HEK293 (cell line): ENCODE measurements around the gene NUP85.

Source experiments
- FEZF1 ChIP-seq: fragments of 450-650 bp; formaldehyde crosslinking; IDR thresholded peaks from 2 replicates; pipeline ENCODE4 v1.5.1; 2016; ENCODE audit warnings: missing biosample characterization, missing genetic modification characterization
- GLIS1 ChIP-seq: fragments of 450-650 bp; formaldehyde crosslinking; IDR thresholded peaks from 2 replicates; pipeline ENCODE4 v1.5.1; 2016; ENCODE audit warnings: missing biosample characterization, missing genetic modification characterization
- KLF16 ChIP-seq: fragments of 450-650 bp; formaldehyde crosslinking; IDR thresholded peaks from 2 replicates; pipeline ENCODE4 v1.5.1; 2017; ENCODE audit warnings: missing biosample characterization, missing genetic modification characterization
- REPIN1 ChIP-seq: fragments of 450-650 bp; formaldehyde crosslinking; IDR thresholded peaks from 2 replicates; pipeline ENCODE4 v1.5.1; 2017; ENCODE audit warnings: missing biosample characterization, missing genetic modification characterization, low read depth
- SCRT2 ChIP-seq: fragments of 450-650 bp; formaldehyde crosslinking; IDR thresholded peaks from 2 replicates; pipeline ENCODE4 v1.5.1; 2016; ENCODE audit warnings: missing biosample characterization, missing genetic modification characterization
- SP7 ChIP-seq: fragments of 450-650 bp; formaldehyde crosslinking; IDR thresholded peaks from 2 replicates; pipeline ENCODE4 v1.5.1; 2016; ENCODE audit warnings: missing biosample characterization, missing genetic modification characterization
- TCF7L2 ChIP-seq: IDR thresholded peaks from 2 replicates; pipeline ENCODE4 v1.6.1; 2011; ENCODE audit warnings: low read depth, mild to moderate bottlenecking, inconsistent platforms, low read length, moderate library complexity, borderline replicate concordance
- ZBTB7A ChIP-seq: fragments of 450-650 bp; formaldehyde crosslinking; IDR thresholded peaks from 2 replicates; pipeline ENCODE4 v1.5.1; 2016; ENCODE audit warnings: low read depth, missing biosample characterization, missing genetic modification characterization
- ZBTB8A ChIP-seq: fragments of 450-650 bp; formaldehyde crosslinking; IDR thresholded peaks from 2 replicates; pipeline ENCODE4 v1.5.1; 2016; ENCODE audit warnings: missing biosample characterization, missing genetic modification characterization
- ZEB2 ChIP-seq: fragments of 450-650 bp; formaldehyde crosslinking; IDR thresholded peaks from 2 replicates; pipeline ENCODE4 v1.5.1; 2016; ENCODE audit warnings: missing biosample characterization, missing genetic modification characterization
- ZNF138 ChIP-seq: fragments of 450-650 bp; formaldehyde crosslinking; IDR thresholded peaks from 2 replicates; pipeline ENCODE4 v1.5.1; 2016; ENCODE audit warnings: missing biosample characterization, missing genetic modification characterization, borderline replicate concordance
- ZNF16 ChIP-seq: fragments of 450-650 bp; formaldehyde crosslinking; IDR thresholded peaks from 2 replicates; pipeline ENCODE4 v1.5.1; 2016; ENCODE audit warnings: low read depth, missing biosample characterization, missing genetic modification characterization
- ZNF184 ChIP-seq: fragments of 450-650 bp; IDR thresholded peaks from 2 replicates; pipeline ENCODE4 v1.5.1; 2018; ENCODE audit warnings: missing biosample characterization, mild to moderate bottlenecking, missing genetic modification characterization
- ZNF239 ChIP-seq: fragments of 450-650 bp; formaldehyde crosslinking; IDR thresholded peaks from 2 replicates; pipeline ENCODE4 v1.5.1; 2016; ENCODE audit warnings: missing biosample characterization, missing genetic modification characterization
- ZNF366 ChIP-seq: fragments of 450-650 bp; formaldehyde crosslinking; conservative IDR thresholded peaks from 2 replicates; pipeline ENCODE4 v1.5.1; 2016; ENCODE audit warnings: missing biosample characterization, missing genetic modification characterization
- ZNF37A ChIP-seq: fragments of 450-650 bp; IDR thresholded peaks from 2 replicates; pipeline ENCODE4 v1.5.1; 2018; ENCODE audit warnings: missing biosample characterization, missing genetic modification characterization
- ZNF426 ChIP-seq: fragments of 450-650 bp; formaldehyde crosslinking; IDR thresholded peaks from 2 replicates; pipeline ENCODE4 v1.5.1; 2017; ENCODE audit warnings: missing biosample characterization, missing genetic modification characterization, mild to moderate bottlenecking, inconsistent platforms, moderate library complexity
- ZNF544 ChIP-seq: fragments of 450-650 bp; formaldehyde crosslinking; IDR thresholded peaks from 2 replicates; pipeline ENCODE4 v1.5.0; 2017; ENCODE audit warnings: missing biosample characterization, missing genetic modification characterization
- ZNF549 ChIP-seq: fragments of 450-650 bp; IDR thresholded peaks from 2 replicates; pipeline ENCODE4 v1.5.1; 2018; ENCODE audit warnings: missing biosample characterization, missing genetic modification characterization, mild to moderate bottlenecking, inconsistent platforms, moderate library complexity
- ZNF560 ChIP-seq: fragments of 450-650 bp; formaldehyde crosslinking; IDR thresholded peaks from 2 replicates; pipeline ENCODE4 v1.5.1; 2017; ENCODE audit warnings: missing biosample characterization, missing genetic modification characterization, borderline replicate concordance
- ZNF621 ChIP-seq: fragments of 450-650 bp; formaldehyde crosslinking; IDR thresholded peaks from 2 replicates; pipeline ENCODE4 v1.5.1; 2017; ENCODE audit warnings: missing biosample characterization, missing genetic modification characterization
- ZNF629 ChIP-seq: fragments of 450-650 bp; formaldehyde crosslinking; IDR thresholded peaks from 2 replicates; pipeline ENCODE4 v1.5.1; 2017; ENCODE audit warnings: missing biosample characterization, missing genetic modification characterization
- ZNF670 ChIP-seq: fragments of 450-650 bp; formaldehyde crosslinking; IDR thresholded peaks from 2 replicates; pipeline ENCODE4 v1.5.1; 2016; ENCODE audit warnings: missing biosample characterization, missing genetic modification characterization, low read depth
- ZNF792 ChIP-seq: fragments of 450-650 bp; formaldehyde crosslinking; IDR thresholded peaks from 2 replicates; pipeline ENCODE4 v1.5.1; 2016; ENCODE audit warnings: missing biosample characterization, missing genetic modification characterization
- ZNF837 ChIP-seq: fragments of 450-650 bp; formaldehyde crosslinking; IDR thresholded peaks from 2 replicates; pipeline ENCODE4 v1.5.1; 2016; ENCODE audit warnings: missing biosample characterization, missing genetic modification characterization
- ZSCAN23 ChIP-seq: fragments of 450-650 bp; formaldehyde crosslinking; IDR thresholded peaks from 2 replicates; pipeline ENCODE4 v1.5.1; 2016; ENCODE audit warnings: missing biosample characterization, missing genetic modification characterization
- TF ChIP-seq, protein P1 (sequence below): fragments of 450-650 bp; formaldehyde crosslinking; IDR thresholded peaks from 2 replicates; pipeline ENCODE4 v1.5.1; 2017; ENCODE audit warnings: missing biosample characterization, missing genetic modification characterization
- TF ChIP-seq, protein P2 (sequence below): fragments of 450-650 bp; formaldehyde crosslinking; IDR thresholded peaks from 2 replicates; pipeline ENCODE4 v1.5.1; 2016; ENCODE audit warnings: missing biosample characterization, missing genetic modification characterization
- TF ChIP-seq, protein P3 (sequence below): fragments of 450-650 bp; formaldehyde crosslinking; conservative IDR thresholded peaks from 2 replicates; pipeline ENCODE4 v1.5.1; 2016; ENCODE audit warnings: low read depth, missing biosample characterization, missing genetic modification characterization
- TF ChIP-seq, protein P4 (sequence below): fragments of 450-650 bp; formaldehyde crosslinking; IDR thresholded peaks from 2 replicates; pipeline ENCODE4 v1.5.1; 2016; ENCODE audit warnings: missing biosample characterization, missing genetic modification characterization

Gene NUP85

DNA sequence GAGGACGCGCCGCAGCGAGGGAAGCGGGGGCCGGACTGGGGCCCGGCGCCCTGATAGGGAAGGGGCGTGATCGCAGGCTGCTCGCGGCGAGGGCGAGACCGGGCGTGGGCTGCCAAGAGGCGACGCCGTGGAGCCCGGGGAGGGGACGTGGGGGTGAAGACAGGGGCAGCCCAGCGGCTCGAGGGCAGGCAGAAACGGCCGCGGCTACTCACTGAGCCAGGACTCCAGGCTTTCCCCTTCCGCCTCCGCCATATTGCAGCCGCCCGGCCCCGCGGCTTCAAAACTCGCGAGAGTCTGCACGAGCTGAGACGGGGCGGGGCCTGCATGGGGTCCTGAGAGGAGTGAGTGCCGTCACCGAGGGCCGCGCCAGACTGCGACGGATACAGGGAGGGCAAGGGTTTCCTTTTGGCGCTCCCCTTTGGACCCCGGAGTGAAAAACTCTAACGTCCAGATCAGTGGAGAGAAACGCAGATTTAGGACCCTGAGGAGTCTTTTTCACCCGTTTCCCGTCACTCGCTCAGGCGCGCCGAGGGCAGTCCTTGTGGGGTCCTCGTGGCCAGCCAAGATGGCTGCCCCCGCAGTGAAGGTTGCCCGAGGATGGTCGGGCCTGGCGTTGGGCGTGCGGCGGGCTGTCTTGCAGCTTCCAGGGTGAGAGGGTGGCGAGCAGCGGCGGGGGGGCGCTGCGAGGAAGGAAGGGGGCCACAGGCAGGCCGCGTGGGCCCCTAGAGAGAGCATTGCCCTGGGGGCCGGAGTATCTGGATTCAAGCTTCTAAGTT, 56.0 kb downstream of the NUP85 start, which contains the start of the genes GGA3 and MRPS7 (continued):
- TF ChIP-seq FEZF1 (tag by site-specific recombination) (no peak), ZNF37A (tag by site-specific recombination) (no peak), SP7 (peak; percentile 89), ZNF549 (no peak), ZNF621 (no peak), ZNF837 (no peak), TCF7L2 (no peak), ZEB2 (peak; percentile 90), ZNF16 (tag by site-specific recombination) (no peak), ZNF239 (tag by site-specific recombination) (no peak), GLIS1 (no peak; the same call in 1 of the 2 replicates), ZNF138 (no peak), SCRT2 (tag by site-specific recombination) (no peak), KLF16 (tag by site-specific recombination) (peak; percentile 93), ZNF426 (tag by site-specific recombination) (no peak), ZNF670 (tag by site-specific recombination) (no peak), ZSCAN23 (tag by site-specific recombination) (no peak), ZNF366 (tag by site-specific recombination) (no peak), ZNF184 (tag by site-specific recombination) (no peak), ZNF792 (tag by site-specific recombination) (no peak), REPIN1 (0 out of 2 replicates have a peak, but pooled peaks have one; percentile 9), ZBTB7A (peak; percentile 43; the same call in 1 of the 2 replicates), ZNF544 (tag by site-specific recombination) (no peak), ZNF560 (tag by site-specific recombination) (no peak), ZBTB8A (tag by site-specific recombination) (peak; percentile 93), ZNF629 (peak; percentile 85)
- TF ChIP-seq, protein P1, sequence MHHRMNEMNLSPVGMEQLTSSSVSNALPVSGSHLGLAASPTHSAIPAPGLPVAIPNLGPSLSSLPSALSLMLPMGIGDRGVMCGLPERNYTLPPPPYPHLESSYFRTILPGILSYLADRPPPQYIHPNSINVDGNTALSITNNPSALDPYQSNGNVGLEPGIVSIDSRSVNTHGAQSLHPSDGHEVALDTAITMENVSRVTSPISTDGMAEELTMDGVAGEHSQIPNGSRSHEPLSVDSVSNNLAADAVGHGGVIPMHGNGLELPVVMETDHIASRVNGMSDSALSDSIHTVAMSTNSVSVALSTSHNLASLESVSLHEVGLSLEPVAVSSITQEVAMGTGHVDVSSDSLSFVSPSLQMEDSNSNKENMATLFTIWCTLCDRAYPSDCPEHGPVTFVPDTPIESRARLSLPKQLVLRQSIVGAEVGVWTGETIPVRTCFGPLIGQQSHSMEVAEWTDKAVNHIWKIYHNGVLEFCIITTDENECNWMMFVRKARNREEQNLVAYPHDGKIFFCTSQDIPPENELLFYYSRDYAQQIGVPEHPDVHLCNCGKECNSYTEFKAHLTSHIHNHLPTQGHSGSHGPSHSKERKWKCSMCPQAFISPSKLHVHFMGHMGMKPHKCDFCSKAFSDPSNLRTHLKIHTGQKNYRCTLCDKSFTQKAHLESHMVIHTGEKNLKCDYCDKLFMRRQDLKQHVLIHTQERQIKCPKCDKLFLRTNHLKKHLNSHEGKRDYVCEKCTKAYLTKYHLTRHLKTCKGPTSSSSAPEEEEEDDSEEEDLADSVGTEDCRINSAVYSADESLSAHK (tag by site-specific recombination), result peak; percentile 28
- TF ChIP-seq, protein P2, sequence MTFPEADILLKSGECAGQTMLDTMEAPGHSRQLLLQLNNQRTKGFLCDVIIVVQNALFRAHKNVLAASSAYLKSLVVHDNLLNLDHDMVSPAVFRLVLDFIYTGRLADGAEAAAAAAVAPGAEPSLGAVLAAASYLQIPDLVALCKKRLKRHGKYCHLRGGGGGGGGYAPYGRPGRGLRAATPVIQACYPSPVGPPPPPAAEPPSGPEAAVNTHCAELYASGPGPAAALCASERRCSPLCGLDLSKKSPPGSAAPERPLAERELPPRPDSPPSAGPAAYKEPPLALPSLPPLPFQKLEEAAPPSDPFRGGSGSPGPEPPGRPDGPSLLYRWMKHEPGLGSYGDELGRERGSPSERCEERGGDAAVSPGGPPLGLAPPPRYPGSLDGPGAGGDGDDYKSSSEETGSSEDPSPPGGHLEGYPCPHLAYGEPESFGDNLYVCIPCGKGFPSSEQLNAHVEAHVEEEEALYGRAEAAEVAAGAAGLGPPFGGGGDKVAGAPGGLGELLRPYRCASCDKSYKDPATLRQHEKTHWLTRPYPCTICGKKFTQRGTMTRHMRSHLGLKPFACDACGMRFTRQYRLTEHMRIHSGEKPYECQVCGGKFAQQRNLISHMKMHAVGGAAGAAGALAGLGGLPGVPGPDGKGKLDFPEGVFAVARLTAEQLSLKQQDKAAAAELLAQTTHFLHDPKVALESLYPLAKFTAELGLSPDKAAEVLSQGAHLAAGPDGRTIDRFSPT (tag by site-specific recombination), result peak; percentile 98
- TF ChIP-seq, protein P3, sequence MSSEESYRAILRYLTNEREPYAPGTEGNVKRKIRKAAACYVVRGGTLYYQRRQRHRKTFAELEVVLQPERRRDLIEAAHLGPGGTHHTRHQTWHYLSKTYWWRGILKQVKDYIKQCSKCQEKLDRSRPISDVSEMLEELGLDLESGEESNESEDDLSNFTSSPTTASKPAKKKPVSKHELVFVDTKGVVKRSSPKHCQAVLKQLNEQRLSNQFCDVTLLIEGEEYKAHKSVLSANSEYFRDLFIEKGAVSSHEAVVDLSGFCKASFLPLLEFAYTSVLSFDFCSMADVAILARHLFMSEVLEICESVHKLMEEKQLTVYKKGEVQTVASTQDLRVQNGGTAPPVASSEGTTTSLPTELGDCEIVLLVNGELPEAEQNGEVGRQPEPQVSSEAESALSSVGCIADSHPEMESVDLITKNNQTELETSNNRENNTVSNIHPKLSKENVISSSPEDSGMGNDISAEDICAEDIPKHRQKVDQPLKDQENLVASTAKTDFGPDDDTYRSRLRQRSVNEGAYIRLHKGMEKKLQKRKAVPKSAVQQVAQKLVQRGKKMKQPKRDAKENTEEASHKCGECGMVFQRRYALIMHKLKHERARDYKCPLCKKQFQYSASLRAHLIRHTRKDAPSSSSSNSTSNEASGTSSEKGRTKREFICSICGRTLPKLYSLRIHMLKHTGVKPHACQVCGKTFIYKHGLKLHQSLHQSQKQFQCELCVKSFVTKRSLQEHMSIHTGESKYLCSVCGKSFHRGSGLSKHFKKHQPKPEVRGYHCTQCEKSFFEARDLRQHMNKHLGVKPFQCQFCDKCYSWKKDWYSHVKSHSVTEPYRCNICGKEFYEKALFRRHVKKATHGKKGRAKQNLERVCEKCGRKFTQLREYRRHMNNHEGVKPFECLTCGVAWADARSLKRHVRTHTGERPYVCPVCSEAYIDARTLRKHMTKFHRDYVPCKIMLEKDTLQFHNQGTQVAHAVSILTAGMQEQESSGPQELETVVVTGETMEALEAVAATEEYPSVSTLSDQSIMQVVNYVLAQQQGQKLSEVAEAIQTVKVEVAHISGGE (tag by site-specific recombination), result peak; percentile 72
- TF ChIP-seq, protein P4, sequence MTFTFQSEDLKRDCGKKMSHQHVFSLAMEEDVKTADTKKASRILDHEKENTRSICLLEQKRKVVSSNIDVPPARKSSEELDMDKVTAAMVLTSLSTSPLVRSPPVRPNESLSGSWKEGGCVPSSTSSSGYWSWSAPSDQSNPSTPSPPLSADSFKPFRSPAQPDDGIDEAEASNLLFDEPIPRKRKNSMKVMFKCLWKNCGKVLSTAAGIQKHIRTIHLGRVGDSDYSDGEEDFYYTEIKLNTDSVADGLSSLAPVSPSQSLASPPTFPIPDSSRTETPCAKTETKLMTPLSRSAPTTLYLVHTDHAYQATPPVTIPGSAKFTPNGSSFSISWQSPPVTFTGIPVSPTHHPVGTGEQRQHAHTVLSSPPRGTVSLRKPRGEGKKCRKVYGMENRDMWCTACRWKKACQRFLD (tag by site-specific recombination), result 0 out of 2 replicates have a peak, but pooled peaks have one; percentile 77
